ENCODE data around the gene CRYGD.

Gene CRYGD

GRCh38 chr2:208134928-208135586, 10.7 kb upstream of the CRYGD start:
- ChIA-PET POLR2A (no interaction called here), CTCF (no interaction called here)
- no peak for TF ChIP-seq CTCF (IDR thresholded peaks at IDR 0.05; ENCODE audit: control extremely low read depth, extremely low read depth, low read depth, missing control alignments)
- DNase-seq (ENCODE audit: extremely low spot score): no peak

DNA sequence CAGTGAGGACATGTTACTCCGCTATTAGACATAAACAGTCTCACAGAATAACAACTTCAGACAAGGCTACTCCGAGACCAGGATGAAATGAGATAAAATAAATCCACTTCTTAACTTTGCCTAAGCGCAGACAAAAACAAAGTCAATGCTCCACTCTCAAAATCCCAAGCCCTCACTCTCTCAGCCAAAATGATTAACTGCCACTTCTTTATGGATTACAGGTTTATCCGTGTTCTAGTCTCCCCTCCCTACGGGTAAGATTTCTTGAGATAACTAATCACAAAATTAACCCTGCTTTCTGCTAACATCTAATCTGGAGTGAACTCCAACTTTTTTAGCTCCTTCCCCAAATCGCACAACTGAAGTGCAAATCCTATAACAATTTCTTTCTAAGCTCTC, 6.4 kb upstream of the CRYGD start:
- ChIA-PET CTCF (interaction anchor here (1.1 kb wide), 1 partner anchor 11 kb away, joined by 4 read pairs; no protein-coding TSS in a partner anchor), POLR2A (no interaction called here)
- no peak for TF ChIP-seq CTCF (IDR thresholded peaks at IDR 0.05; ENCODE audit: control extremely low read depth, extremely low read depth, low read depth, missing control alignments)
- DNase-seq (ENCODE audit: extremely low spot score): no peak

DNA sequence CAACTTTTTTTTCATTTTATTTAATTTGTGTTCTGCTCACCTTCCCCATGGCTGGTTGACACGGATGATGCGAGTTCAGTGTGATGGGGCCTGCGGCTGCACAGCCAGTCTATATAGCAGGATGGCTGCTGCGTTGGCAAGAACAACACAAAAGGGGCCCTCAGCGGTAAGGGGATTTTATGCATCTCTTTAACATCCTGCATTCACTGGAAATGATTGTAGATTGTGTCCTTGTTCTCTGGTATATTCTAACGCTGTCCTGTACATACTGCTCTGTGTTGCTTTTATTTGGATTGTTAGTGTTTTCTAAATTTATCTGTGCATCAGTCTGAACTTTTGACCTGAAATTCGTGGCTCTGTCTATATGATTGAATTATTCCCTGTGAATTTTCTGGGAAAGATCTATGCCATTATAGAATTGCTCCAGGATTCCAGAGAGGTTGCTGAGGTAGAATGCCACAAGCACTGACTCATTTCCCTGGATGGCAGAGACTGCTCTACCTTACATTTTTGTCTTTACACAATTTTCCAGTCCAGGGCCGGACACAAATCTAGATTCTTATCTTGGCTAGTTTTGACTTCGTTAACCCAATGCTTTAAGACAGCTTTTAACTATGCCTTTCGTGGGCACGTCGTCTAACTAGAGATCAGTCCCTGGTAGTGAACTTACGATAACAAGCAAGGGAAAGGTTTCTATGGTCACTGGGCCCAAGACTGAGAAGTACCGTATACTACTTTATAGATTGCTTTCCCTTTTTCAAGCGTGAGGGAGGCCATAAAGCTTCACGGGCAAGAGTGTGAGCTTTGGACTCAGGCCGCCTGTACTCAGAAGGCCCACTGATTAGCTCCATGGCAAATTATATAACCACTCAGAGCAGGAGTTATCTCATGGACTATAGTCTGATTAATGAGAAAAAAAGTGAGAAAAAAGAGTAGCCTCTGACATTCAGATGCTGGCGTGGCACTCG, 5.7 kb upstream of the CRYGD start, which contains the start of gene CRYGC:
TSS of gene CRYGC (minus strand) at position 85 of the 968 bp plus-strand sequence. CDS start at position 49, 36 bp downstream.
- CTCF ChIA-PET: interaction anchor here (1.1 kb wide), 1 partner anchor 11 kb away, joined by 4 read pairs; no protein-coding TSS in a partner anchor

DNA sequence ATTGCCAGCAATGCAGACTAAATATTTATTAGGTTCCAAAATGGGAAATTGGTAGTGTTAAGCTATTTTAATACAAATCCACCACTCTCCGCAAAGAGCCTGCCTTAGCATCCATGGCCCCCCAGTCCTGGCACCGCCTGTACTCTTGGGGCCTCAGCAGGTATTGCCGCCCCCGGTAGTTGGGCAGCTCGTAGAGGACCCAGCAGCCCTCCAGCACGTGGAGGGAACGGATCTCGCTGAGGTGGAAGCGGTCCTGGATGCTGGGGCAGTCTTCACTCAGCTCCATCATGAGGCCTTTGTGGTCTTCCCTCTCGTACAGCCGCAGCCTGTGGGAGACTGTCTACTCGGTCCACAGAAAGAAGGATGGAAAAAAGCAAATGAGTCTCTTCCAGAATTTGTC, 3.8 kb upstream of the CRYGD start:
- ChIA-PET POLR2A (no interaction called here), CTCF (no interaction called here)
- DNase-seq (ENCODE audit: extremely low spot score): no peak
- TF ChIP-seq CTCF (IDR thresholded peaks at IDR 0.05; ENCODE audit: control extremely low read depth, extremely low read depth, low read depth, missing control alignments): no peak

More for the DNA sequence above, 5.7 kb upstream of the CRYGD start, which contains the start of gene CRYGC:
- no peak for DNase-seq (ENCODE audit: extremely low spot score)
- POLR2A ChIA-PET: no interaction called here
- no peak for TF ChIP-seq CTCF (IDR thresholded peaks at IDR 0.05; ENCODE audit: control extremely low read depth, extremely low read depth, low read depth, missing control alignments)

- ChIA-PET POLR2A (no interaction called here), CTCF (no interaction called here)
- no peak for TF ChIP-seq CTCF (IDR thresholded peaks at IDR 0.05; ENCODE audit: control extremely low read depth, extremely low read depth, low read depth, missing control alignments)
- no peak for DNase-seq (ENCODE audit: extremely low spot score)
Observed at GRCh38 chr2:208127090-208127489, 2.8 kb upstream of the CRYGD start.

DNA sequence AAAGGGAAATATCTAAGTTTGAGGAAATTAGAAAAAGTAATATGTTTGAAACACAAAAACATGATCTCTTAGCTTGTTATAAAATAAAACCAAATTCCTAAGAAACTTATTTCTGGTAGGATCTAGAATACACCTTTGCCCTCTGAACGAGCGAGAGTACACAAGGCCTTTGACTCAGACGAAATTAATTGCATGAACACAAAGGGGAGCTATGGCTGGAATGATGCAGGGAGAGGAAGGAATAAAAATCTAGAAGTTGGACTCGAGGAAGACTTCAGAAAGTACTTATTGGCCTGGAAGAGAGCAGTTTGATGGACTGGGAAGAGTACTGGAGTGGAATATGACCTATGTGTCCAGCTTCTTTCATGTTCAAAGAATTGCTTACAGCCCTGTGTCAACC, 927 bp upstream of the CRYGD start:
- no peak for DNase-seq (ENCODE audit: extremely low spot score)
- ChIA-PET CTCF (interaction anchor here (1.0 kb wide), 1 partner anchor 11 kb away, joined by 3 read pairs; no protein-coding TSS in a partner anchor), POLR2A (no interaction called here)
- no peak for TF ChIP-seq CTCF (IDR thresholded peaks at IDR 0.05; ENCODE audit: control extremely low read depth, extremely low read depth, low read depth, missing control alignments)

All from GM10248 (cell line).